MV-4-11 (cell line): ENCODE data around the gene GFI1.

ENCODE experiments used
- DNase-seq: peaks from one replicate; lab custom pipeline; 2025; lab: John Stamatoyannopoulos, UW

The GFI1 gene

DNA sequence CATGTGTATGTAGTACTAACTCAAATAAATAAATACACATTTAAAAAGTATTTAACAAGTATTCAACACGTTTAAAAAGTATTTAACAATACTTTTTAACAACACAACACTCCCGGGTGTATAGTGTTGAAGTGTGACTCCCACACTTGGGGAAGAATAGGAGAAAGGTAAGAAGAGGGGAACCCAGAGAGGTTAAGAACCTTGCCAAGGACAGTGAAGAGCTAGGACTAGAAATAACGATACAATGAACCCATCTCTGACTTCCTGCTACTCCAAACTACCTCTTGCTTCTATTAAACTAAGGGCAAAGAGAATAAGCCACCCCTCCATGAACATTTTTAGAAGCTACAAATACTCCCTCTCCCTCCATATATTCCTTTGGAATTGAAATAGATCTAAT, 1.7 kb upstream of the GFI1 start:
- DNase-seq, result peak; percentile 44

DNA sequence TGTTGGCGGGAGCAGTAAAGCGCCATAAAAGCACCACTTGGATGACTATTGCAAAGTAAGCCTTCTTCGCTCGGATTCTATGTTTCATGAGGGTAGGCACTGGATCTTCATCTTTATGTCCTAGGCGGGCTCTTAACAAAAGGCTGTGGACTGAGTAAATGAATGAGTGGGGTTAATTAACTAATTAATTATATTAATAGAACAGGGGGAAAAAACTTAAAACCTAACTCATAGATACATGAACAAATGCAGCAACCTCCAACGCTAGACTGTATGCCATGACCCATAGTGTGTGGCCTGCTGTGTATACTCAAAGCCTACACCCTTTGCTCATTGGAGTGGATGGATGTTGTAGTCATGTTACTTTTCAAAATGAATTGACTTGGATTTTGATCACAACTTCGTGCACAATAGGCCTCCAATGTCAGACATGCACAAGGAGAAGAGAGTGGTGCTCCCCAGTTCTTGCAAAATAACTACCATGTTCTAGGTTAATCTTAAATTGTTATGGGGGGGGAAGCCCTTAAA, 417 bp upstream of the GFI1 start:
- DNase-seq, result peak; percentile 60

DNA sequence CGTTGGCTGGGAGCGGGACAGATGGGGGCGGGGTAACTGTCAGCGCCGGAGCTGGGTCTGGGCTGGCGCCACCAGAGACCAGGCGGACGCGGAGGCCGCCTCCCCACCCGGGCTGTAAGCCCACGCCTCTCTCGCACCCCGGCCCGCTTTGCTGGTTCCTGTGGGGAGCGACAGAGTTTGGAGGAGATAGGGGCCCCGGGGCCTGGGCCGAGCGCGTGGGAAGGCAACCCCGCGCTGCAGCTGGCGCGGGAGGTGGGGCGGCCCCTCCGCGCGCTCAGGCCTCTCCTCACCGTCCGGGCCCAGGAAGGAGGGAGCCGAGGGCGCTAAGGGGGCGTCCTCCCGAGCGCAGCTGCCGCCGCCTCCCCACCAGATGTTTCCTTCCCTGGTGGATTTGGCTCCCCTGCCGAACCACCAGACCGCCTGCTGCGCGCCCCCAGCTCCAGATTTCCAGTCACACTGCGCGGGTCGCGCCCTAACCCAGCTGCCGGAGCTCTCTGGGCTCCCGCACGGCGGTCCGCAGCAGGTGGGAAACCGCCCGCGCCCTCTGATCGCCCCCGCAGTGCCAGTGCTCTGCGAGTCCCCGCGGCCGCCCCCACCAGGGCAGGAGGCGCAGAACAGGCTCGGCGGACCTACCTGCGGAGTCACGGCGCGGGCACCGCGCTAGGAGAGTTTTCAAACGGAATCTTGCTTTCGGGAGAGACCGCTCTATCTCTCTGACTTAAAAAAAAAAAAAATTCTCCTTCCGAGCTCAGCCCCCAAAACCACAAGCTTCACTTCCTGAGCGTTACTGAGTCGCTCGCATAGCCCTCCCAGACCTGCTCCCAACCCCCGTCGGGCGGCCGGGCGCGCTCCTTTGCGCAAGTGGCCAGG, 1.1 kb downstream of the GFI1 start:
- DNase-seq, result peak; percentile 90

DNA sequence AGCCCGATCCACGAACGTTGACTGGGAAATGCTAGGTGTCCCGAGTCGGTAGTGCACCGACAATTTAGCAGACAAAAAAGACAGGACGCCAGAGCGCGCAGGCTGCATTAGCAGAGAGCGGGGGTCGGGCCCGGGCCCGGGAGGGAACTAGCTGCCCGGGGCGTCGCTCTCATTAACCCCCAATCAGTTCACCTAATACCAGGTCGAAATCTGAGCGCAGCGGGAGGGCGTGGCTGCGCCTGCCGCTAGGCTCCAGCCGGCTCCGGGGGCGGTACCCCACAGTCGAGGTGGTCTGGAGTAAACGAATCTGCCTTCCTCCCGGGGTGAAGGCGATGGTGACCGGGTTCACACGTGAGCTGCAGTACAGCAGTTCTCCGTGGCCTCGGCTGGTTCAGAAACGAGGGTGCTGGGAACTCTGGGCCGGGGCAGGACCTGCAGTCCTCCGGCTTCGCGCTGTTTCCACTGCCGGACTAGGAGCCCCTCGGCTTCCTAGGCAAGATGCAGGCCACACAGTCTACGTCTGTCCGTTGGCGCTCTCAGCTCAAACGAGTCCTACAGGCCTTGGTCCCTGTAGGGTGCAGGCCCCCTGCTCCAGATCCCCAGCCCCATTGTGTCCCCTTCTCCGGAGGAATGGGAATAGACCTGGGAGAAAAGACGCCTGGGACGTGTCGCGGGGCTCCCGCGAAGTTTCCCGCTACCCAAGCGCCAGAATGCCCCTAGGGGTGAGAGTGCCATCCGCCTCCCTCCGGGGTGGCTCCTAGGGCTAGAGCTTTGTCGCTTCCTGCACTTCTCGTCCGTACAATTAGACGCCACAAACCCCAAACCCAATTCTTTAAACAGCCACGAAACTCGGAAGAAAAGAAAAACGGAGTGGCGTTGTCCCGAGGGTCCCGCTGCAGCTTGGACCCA, 2.0 kb downstream of the GFI1 start:
- peak; percentile 44 for DNase-seq

DNA sequence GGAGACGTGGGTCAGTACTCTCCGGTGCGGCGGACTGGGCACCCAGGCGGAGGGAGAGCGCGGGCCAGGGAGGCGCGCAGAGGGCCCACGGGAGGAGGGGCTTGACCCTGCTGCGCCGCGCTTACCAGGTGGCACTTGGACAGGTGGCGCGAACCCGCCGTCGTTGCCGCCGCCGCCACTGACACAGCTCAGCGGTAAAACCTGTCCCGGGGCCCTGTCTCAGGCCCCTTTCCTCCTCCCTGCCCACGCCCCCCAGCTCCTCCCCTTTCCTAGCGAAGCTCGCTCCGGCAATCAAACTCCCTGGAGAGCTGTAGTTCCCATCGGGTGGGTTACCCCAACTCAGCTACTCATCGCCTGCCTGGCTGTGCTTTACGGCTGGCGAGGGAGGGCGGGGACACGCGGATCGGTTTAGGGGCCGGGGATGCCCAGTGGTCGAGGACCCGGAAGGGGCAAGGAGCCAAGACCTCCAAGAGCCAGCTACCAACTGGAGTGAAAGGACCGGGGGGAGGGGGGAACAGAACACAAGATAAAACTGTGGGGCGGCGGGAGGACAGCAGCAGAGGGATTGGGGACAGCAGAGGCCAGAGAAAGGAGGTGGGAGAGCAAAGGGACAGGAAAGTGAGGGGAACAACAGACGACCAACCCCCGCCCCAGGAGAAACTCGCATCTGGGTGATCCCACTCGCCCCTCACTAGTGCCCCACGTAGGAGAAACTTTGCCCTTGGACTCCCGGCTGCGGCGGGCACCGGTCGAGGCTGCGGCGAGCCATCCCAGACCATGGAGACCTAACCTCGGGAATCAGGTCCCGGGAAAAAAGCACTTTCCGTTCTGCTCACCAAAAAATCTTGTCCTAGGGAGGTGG, 2.9 kb downstream of the GFI1 start:
- DNase-seq, result peak; percentile 83

DNA sequence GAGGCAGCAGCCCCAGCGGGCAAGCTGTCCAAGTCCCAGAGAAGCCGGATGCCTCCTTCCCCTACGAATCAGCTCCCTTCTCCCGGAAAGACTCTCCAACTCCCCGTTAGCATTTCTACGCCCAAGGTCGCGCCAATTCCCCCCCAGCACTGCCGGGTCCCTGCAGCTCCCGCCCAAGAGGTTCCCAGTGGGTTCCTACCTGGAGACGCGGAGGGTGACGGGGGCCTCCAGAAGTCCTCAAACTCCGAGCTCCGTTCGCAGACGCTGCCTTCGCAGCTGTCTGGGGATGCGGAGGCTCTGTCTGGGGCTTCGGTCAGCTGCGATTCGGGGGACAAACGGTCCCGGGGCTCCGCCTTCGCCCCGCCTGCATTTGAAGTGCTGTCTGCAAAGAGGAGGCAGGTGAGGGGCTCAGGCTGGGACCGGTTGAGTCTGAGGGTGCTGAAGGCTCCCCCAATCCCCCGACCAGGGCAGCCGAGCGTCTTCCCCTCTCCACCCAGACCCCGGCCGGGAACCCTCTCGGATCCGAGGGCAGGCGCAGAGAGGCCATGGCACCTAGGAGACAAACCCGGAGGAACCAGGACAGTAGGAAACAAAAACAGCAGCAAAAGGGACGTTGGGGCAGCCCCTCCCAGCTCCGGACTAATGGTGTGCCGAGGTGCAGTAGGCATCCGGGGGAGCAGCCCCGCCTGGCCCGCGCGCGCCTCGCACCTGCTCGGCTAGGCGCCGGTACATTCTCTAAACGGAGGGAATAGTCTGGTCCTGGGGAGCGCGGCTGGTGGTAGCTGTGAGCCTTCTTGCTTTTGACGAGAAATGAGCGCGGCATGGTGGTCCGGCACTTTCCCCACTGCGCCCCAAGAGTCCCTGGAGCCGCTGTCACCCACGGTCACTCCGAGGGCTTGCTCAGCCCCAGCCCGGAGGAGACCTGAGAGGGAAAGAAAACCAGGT, 3.8 kb downstream of the GFI1 start:
- DNase-seq, result no peak

DNA sequence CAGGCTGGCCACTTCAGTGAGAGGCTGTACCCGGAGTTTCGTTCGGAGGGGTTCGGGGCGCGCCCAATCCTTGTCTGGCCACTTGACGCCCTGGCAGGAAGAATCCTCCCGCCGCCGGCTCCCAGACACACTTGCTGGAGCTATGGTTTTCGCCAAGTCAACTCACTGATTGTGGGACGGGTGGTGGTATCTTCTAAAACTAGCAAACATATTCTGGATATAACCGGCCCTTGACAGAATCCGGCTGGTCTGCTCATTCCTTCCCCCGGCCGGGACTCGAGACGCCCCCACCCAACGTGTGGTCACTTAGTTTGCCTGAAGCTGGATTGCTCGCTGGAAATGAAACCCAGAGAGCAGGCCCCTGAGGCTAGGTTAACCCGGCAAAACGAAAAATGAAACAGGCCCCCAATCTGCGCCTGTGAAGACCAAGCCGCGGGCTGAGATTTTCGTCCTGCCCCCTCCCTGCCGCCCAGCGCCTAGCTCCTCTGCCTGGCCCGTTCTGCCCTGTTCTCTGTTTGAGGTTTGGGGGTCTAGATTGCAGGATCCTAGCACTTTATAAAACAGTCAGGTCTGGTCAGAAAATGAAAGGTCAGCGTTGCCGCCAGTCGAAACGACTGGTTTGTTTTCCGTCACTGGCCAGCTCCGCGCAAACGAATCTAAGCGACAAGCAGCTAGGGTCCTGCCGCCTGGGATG, 4.6 kb downstream of the GFI1 start:
- DNase-seq, result peak; percentile 38

DNA sequence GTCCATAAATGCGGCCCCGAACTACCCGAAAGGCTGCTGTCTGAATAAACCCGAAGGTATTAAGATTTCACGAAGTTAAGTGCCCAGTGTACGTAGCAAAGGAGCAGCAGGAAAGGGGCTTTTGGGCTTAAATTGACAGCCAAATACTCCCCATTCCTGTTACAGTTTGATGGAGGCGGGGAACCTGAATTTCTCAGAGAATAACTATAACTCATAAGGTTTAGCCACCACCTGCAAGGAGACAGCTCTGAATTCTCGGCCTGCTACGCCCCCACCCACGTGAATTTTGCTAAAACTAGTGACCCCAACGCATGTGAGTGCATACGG, 5.2 kb downstream of the GFI1 start:
- DNase-seq, result no peak

DNA sequence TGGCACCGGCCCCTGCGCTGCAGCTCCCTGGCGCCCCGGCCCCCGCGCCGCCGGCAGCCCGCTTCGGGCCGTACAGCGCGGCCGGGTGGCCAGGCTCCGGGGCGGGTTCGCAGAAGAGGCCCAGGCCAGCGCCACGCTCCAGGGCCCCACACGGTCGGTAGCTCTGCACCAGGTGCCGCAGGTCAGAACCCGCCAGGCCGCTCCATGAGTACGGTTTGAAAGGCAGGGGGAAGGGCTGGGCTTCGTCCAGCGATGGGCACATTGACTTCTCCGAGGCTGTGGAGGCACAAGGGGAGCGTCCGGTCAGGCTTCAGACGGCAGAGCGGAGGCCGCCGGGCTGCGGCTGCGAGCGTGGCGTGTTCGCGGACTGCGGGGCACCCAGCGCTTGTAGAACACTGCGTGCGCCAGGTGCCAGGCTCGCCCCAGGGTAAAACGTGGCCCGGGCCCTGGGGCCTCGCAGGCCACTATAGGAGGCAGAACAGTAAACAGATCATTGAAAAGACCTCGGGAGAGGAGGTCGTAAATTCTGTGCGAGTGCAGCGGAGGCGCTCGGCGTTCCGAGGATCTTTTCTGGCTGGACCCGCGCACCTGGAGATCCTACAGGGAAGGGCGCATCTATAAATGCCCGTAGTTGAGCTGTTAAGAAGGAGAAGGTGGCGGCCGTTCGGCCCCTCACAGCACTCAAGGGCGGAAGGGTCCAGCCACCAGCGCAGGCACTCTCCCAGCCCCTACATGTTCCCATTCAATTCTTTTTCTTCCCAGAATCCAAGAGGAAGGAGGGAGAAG, 5.7 kb downstream of the GFI1 start:
- DNase-seq, result no peak

DNA sequence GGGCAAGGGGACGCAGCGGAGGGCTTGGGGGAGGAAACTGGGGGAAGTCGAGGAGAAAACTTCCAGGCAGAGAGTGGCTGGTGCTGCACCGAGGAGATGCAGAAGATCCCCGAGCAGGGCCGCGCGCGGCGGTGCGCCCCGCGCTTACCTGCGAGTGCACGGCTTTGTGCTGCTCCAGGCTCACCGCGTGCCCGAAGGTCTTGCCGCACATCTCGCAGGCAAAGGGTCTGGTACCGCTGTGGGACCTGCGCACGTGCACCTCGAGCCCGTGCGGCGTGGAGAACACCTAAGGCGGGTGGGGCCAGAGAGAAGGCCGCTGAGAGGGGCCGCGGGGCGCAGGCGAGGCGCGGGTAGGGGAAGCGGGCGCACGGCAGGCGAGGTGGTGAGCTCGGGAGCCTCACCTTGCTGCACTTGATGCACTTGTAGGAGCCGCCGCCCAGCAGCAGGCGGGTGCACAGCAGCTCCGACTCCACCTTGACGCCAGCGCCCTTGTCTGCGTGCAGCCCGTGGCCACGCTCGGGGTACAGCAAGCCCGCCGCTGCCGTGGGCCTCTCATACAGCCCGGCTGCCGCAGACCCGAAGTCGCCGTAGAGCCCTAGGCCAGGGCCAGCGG, 6.4 kb downstream of the GFI1 start:
- DNase-seq, result no peak

DNA sequence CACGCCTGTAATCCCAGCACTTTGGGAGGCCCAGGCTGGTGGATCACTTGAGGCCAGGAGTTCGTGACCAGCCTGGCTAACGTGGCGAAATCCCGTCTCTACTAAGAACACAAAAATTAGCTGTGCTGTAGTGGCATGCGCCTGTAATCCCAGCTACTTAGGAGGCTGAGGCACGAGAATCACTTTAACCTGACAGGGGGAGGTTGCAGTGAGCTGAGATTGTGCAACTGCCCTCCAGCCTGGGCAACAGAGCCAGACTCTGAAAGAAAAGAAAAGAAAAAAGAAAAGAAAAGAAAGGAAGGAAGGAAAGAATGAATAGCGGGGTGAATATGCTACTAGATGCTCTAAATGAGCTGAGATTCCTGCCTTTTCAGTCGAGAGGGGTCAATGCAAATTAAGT, 7.1 kb downstream of the GFI1 start:
- DNase-seq, result peak; percentile 32

DNA sequence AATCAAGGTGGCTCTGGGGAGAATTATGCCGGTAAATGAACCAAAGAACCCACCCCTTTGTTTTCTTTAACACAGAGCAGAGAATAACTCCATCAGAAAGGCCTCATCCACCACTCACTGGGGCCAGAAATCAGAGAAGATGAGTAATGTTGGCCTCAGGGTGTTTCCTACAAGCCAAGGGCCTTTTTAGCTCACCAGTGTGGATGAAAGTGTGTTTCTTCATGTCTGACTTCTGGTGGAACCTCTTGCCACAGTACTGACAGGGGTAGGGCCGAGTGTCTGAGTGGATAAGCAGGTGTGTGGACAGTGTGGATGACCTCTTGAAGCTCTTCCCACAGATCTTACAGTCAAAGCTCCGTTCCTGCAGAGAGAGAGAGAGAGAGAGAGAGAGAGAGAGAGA, 8.3 kb downstream of the GFI1 start:
- DNase-seq, result peak; percentile 27

DNA sequence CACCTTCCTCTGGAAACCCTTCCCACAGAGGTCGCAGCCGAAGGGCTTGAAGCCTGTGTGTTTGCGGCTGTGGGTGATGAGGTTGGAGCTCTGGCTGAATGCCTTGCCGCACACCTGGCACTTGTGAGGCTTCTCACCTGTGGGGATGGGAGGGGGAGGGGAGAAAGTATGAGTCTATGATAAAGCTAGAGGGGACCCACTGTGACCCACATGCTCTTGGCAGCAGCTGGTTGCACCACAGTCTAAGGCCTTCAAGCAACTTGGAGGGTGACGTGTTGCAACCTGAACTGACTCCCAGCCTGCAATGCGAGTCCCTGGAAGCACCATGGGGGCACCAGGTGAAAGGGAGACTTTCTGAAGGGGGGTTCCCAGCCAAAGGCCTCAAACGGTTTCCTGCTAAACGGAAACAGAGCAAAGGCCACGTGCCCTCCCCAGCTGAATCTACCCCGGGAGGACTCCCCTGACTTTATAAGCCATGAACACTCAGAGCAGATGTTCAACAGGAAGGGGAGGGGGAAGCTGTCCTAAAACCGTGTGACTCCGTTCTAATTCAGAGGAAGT, 10.6 kb downstream of the GFI1 start:
- peak; percentile 80 for DNase-seq

DNA sequence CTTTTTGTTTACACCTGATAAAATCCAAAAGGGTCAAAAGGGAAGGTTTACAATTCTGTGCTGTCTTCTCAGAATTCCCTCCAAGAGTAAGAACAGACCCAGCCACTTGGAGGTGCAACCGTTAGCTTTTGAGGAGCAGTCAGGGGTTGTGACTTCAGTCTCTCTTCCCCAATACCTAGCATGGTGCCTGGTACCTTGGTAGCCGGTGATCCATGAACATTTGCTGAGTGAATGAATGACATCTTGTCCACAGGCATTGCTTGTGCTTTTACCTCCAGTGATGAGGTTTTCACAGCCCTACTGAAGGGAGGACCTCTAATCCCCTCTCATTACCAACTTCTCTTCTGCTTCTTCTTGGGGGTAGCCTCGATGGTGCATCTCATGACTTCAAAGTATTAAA, 11.7 kb downstream of the GFI1 start:
- peak; percentile 12 for DNase-seq

DNA sequence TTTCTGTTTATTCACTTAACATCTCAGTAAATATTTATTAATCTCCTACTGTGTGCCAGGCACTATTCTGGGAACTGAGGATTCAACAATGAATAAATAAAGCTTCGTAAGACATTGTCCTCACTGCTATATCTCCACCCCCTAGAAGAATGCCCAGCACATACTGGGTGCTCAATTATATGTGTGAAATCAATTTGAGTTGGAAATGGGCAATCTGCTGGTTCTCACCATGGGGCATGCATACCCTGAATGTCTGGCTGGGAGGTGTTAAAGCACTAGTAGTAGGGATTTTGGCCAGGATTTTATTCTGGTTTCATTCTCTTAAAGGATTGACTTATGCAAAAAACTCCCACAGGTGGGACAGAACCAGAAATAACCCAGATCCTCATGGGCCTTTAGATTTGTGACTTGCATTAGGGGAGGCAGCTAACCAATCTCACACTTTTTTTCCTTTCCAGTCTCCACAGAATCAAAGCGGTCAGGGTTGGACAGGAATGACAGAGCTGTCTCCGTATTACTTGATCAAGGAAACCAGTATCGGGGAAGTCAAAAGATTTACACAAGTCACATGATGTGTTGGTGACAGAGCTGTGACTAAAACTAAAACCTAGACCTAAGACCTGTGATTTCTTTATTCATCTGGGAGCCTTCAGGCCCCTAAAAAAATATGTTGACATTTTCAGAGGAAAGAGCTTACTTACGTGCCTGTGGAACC, 12.8 kb downstream of the GFI1 start:
- DNase-seq, result no peak

DNA sequence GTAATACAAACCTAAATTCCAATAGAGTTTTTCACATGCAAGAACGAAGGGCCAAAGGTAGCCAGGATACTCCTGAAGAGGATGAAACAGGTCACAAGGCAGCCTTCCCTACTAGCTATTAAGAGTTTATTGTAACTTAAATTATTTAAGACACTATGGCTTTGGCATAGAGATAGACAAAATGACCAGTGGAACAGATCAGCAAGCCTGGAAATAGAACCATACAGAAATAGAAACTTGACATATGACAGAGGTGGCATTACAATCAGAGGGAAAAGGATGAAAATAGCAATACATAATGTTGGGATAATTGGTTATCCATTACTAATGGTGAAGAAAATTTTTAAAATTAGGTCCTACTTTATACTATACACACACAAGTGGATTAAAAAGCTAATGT, 16.5 kb downstream of the GFI1 start:
- DNase-seq, result no peak

DNA sequence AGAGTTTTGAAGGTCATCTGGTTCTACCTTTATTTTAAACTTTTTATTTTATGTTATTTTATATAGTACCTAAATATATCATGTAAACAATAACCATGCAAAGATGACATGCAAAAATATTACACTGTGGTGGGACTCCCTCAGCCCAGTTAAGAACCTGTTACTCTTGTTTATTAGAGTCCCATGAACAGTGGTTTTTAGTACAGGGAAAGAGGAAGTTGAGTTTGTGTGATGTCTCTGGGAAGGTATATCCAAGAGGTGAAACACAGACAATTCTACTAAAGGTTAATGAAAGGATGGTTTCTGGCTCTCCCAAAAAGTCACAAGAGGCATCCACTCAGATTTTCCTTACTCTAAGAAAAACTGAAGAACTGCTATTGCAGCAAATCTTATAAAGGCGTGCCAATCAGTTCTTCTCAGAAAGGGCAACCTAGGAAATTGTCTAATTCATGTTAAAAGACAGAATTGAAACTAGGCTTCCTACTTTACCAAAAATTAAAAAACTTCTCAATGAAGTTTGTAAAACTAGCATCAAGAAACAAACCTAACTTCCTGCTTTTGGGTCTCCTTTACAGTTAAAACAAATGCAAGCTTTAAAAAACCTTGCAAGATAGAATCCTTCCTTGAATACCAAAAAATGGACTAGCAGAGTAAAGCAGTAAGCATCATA, 19.9 kb downstream of the GFI1 start:
- peak; percentile 59 for DNase-seq
